Stimulated activated CD8-positive, alpha-beta memory T cell treated with anti-CD3 and anti-CD28 coated beads, Interleukin-12 subunit alpha, Interleukin-12 subunit beta, amount 100 ng/mL, for 4 hours (primary cell): ENCODE data around the gene RASGRP3.
A peak's percentile ranks its signal among the peaks of the same experiment; 100 is the strongest.
"Not testable (repeated sequence)": the region's sequence is repeated elsewhere in the genome, so short reads cannot be mapped to it uniquely, and the experiment has no call there.

Experiments used
- DNase-seq: peaks from one replicate; pipeline ENCODE4 v3.0.0-alpha.2; 2020; ENCODE audit warnings: low read depth

RASGRP3 gene

GRCh38 chr2:33476131-33476792 is at the start of gene RASGRP3:
Gene RASGRP3 (plus strand): TSS chr2:33476649. CDS start chr2:33515137, 38,488 bp downstream.
- DNase-seq, result peak; percentile 33

DNA sequence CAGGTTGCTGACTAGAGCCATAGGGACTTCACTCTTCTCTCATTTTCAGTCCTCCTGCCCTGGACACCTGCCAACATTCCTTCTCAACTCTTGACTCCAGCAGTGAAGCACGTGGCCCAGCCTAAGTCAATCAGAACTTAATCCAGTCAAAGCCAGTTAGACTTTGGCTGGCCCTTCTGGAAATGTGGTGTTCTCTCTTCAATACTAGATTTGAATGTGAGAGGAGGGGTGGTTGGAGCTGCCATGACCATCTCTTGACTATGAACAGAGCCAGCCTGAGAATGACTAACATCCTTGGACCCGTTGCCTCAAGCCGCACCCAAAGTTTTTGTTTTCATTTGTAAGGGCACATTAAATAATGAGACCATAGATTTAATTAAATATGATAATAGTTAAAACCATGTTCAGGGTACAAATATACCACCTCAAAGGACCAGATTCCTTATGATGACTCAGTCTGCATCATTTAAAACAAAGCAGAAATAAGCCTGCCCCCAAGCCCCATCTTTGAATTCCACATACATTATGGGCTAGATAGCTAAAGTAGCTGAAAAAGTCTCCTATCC is 49.7 kb upstream of the RASGRP3 start:
- no peak for DNase-seq

- no peak for DNase-seq
Measured at GRCh38 chr2:33430077-33430476, 46.4 kb upstream of the RASGRP3 start.

- no peak for DNase-seq
Measured at GRCh38 chr2:33430856-33431255, 45.6 kb upstream of the RASGRP3 start.

DNA sequence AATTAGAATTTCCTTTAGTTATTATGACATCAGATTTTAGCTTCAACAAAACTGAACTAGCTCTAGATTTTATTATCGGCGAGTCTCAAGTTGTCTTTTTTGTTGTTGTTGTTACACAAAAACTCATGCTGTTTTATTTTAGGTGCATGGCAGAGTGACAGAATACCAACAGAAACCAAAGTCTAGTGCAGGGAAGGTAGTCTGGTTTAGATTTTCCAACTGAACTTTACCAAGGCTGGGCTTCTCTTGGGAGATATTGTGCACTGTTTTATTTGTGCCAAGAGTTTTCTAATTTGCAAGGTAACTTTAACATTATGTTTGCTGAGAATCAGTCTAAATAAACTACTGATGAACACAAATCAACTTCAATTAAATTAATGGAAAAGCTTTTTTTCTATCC is 43.6 kb upstream of the RASGRP3 start:
- no peak for DNase-seq

DNA sequence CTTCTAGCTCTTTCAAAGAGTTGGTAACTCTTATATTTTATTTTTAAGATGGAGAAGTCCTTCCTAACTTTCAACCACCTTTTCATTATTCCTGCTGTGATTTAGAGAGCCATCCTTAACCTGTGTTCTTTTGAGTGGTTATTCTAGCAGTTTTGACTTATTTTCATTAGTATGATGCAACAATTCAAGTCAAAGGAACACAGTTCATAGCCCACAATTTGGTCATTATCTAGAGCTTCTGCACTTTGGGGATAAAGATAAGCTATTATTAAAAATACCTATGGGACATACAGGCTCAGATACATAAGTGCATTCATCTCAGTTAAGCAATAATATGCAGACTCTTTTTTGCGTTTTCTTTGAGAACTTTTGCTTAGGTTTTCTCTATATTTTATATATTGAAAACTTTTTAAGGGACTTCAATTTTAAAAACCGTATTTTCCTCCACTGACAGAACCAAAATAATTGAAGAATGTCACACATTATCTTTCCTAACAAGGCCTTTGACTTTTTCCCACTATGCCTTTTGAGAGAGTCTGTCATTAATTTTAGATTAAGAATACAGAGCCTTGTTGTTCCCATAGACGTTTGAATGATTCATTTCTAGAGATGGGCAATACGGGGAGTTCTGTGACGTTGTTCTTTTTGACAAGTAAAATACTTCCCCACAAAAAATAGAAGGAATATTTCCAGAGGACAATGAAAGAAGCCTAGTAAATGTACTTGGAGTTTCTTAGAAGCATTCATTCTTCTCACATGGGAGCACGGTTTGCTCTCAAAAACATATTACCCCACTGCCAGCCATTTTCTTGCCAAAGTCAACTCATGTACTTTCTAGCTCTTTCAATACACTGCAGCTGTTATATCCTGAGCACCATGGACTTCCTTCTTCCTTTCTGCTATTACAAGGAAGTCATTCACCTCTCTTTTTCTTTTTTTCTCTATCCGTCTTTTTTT is 42.9 kb upstream of the RASGRP3 start:
- no peak for DNase-seq

- no peak for DNase-seq
Measured at GRCh38 chr2:33435518-33435917, 40.9 kb upstream of the RASGRP3 start.

GRCh38 chr2:33436083-33436482 is 40.4 kb upstream of the RASGRP3 start:
- DNase-seq, result no peak

- DNase-seq, result no peak
Measured at GRCh38 chr2:33437297-33437696, 39.2 kb upstream of the RASGRP3 start.

GRCh38 chr2:33437815-33438214 is 38.6 kb upstream of the RASGRP3 start:
- no peak for DNase-seq

- peak; percentile 3 for DNase-seq
Measured at GRCh38 chr2:33441235-33441810, 35.1 kb upstream of the RASGRP3 start.

GRCh38 chr2:33442052-33442451 is 34.4 kb upstream of the RASGRP3 start:
- not testable (repeated sequence) for DNase-seq

GRCh38 chr2:33442528-33443079 is 33.8 kb upstream of the RASGRP3 start:
- DNase-seq, result no peak

- DNase-seq, result no peak
Measured at GRCh38 chr2:33443274-33443829, 33.1 kb upstream of the RASGRP3 start.

DNA sequence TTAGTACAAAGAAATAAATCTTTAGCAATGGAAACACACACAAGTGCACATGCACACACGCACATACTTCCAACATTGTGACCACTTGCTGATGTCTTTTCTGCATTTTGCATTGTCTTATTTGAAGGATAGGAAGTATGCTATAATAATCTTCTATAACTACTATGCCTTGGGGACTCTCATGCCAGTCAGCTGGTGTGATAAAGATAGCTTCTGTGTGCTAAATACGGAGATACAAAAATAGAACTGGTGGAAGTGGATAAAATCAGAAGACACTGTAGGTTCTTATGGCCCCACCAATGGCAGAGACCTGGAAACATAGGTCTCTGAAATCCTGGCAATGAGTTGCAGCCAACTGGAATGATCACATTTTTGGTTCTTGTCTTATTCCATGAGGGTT is 31.5 kb upstream of the RASGRP3 start:
- no peak for DNase-seq

GRCh38 chr2:33448220-33448899 is 28.1 kb upstream of the RASGRP3 start:
- DNase-seq, result no peak

GRCh38 chr2:33451214-33451613 is 25.2 kb upstream of the RASGRP3 start:
- DNase-seq, result no peak

DNA sequence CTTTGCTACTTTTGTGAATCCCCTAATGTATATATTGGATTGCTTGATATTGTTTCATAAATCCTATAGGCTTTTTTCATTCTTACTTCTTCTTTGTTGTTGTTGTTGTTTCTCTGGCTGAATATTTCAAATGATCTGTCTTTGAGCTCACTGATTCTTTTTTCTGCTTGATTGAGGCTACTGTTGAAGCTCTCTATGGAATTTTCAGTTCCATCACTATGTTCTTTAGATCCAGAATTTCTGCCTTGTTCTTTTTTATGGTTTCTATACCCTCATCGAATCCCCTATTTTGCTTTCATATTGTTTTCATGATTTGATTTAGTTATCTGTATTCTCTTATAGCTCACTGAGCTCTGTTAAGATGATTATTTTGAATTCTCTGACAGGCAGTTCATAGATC is 24.6 kb upstream of the RASGRP3 start:
- DNase-seq, result no peak

DNA sequence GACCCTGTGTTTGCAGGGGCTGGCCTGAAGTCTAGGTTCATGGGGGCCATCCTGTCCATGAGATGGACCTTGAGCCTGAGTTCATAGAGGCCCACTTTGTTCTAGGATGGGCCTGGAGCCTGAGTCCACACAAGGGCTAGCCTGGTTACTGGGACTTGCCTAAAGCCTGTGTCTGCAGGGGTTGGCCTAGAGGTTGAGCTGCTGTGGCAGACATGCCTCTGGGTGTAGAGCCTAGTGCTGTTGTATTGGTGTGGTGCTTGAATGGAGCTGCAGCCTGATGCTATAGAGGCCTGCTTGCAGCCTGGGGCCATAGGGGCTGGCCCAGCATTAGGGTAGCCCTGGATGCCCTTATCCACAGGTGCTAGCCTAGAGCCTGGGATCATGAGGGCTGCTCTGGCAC is 23.9 kb upstream of the RASGRP3 start:
- DNase-seq, result no peak

GRCh38 chr2:33453905-33454479 is 22.5 kb upstream of the RASGRP3 start:
- no peak for DNase-seq
